ENCODE measurements around the gene CD33.

The CD33 gene

GRCh38 chr19:51186323-51186722, 38.6 kb upstream of the CD33 start:
- no peaks in the 10 kb centered on the region; the same call in 1 of the 2 replicates for H3K9me3 ChIP-seq (ENCODE audit: insufficient read depth, low read length)
- H3K4me1 ChIP-seq (ENCODE audit: insufficient read depth, insufficient read length) = peaks cover 5% of the 10 kb centered on the region
- H3K4me3 ChIP-seq (ENCODE audit: insufficient read length, low read depth) = no peak overlapping the region
- TF ChIP-seq YY1 (IDR thresholded peaks at IDR 0.05; ENCODE audit: insufficient read depth, insufficient read length) = no peak
- H3K36me3 ChIP-seq (ENCODE audit: insufficient read depth, insufficient read length, low read length) = no peaks in the 10 kb centered on the region
- peaks cover 21% of the 10 kb centered on the region for H3K27me3 ChIP-seq (ENCODE audit: insufficient read depth, insufficient read length)
- DNase-seq (ENCODE audit: low read depth, low spot score) = no peak
- no peak overlapping the region for H3K9ac ChIP-seq (ENCODE audit: insufficient read length, low read depth)

GRCh38 chr19:51187395-51188226, 37.3 kb upstream of the CD33 start:
- no peak overlapping the region for H3K4me3 ChIP-seq (ENCODE audit: insufficient read length, low read depth)
- no peaks in the 10 kb centered on the region for H3K9me3 ChIP-seq (ENCODE audit: insufficient read depth, low read length)
- no peak for DNase-seq (ENCODE audit: low read depth, low spot score)
- H3K4me1 ChIP-seq (ENCODE audit: insufficient read depth, insufficient read length) = no peaks in the 10 kb centered on the region
- H3K27me3 ChIP-seq (ENCODE audit: insufficient read depth, insufficient read length) = peaks cover 16% of the 10 kb centered on the region
- TF ChIP-seq SUZ12 (IDR thresholded peaks at IDR 0.05; ENCODE audit: extremely low read depth, insufficient read depth, insufficient read length) = no peak
- TF ChIP-seq ZNF274 (IDR thresholded peaks at IDR 0.05; ENCODE audit: low read depth, low read length) = no peak
- TF ChIP-seq YY1 (IDR thresholded peaks at IDR 0.05; ENCODE audit: insufficient read depth, insufficient read length) = no peak
- no peaks in the 10 kb centered on the region for H3K36me3 ChIP-seq (ENCODE audit: insufficient read depth, insufficient read length, low read length)
- no peak overlapping the region for H3K9ac ChIP-seq (ENCODE audit: insufficient read length, low read depth)

- no peak for DNase-seq (ENCODE audit: low read depth, low spot score)
- Histone ChIP-seq H3K4me3 (ENCODE audit: insufficient read length, low read depth) (no peak overlapping the region), H3K4me1 (ENCODE audit: insufficient read depth, insufficient read length) (no peaks in the 10 kb centered on the region), H3K9me3 (ENCODE audit: insufficient read depth, low read length) (no peaks in the 10 kb centered on the region), H3K27me3 (ENCODE audit: insufficient read depth, insufficient read length) (peaks cover 15% of the 10 kb centered on the region), H3K9ac (ENCODE audit: insufficient read length, low read depth) (no peak overlapping the region), H3K36me3 (ENCODE audit: insufficient read depth, insufficient read length, low read length) (no peaks in the 10 kb centered on the region)
- TF ChIP-seq SUZ12 (IDR thresholded peaks at IDR 0.05; ENCODE audit: extremely low read depth, insufficient read depth, insufficient read length) (no peak), ZNF274 (IDR thresholded peaks at IDR 0.05; ENCODE audit: low read depth, low read length) (no peak), YY1 (IDR thresholded peaks at IDR 0.05; ENCODE audit: insufficient read depth, insufficient read length) (no peak)
These were observed 36.7 kb upstream of the CD33 start for GRCh38 chr19:51188227-51188559.

GRCh38 chr19:51192689-51193088, 32.2 kb upstream of the CD33 start:
- Histone ChIP-seq H3K4me3 (ENCODE audit: insufficient read length, low read depth) (no peak overlapping the region), H3K9ac (ENCODE audit: insufficient read length, low read depth) (no peak overlapping the region), H3K9me3 (ENCODE audit: insufficient read depth, low read length) (0 out of 2 replicates have a peak, but pooled peaks cover 3% of the 10 kb centered on the region), H3K4me1 (ENCODE audit: insufficient read depth, insufficient read length) (no peaks in the 10 kb centered on the region), H3K36me3 (ENCODE audit: insufficient read depth, insufficient read length, low read length) (no peaks in the 10 kb centered on the region), H3K27me3 (ENCODE audit: insufficient read depth, insufficient read length) (no peaks in the 10 kb centered on the region)
- no peak for DNase-seq (ENCODE audit: low read depth, low spot score)
- no peak for TF ChIP-seq ZNF274 (IDR thresholded peaks at IDR 0.05; ENCODE audit: low read depth, low read length)
- TF ChIP-seq YY1 (IDR thresholded peaks at IDR 0.05; ENCODE audit: insufficient read depth, insufficient read length) = no peak
- no peak for TF ChIP-seq SUZ12 (IDR thresholded peaks at IDR 0.05; ENCODE audit: extremely low read depth, insufficient read depth, insufficient read length)

- H3K27me3 ChIP-seq (ENCODE audit: insufficient read depth, insufficient read length) = no peaks in the 10 kb centered on the region
- DNase-seq (ENCODE audit: low read depth, low spot score) = no peak
- TF ChIP-seq ZNF274 (IDR thresholded peaks at IDR 0.05; ENCODE audit: low read depth, low read length) (no peak), SUZ12 (IDR thresholded peaks at IDR 0.05; ENCODE audit: extremely low read depth, insufficient read depth, insufficient read length) (no peak), YY1 (IDR thresholded peaks at IDR 0.05; ENCODE audit: insufficient read depth, insufficient read length) (no peak)
- H3K4me1 ChIP-seq (ENCODE audit: insufficient read depth, insufficient read length) = no peaks in the 10 kb centered on the region
- no peak overlapping the region for H3K4me3 ChIP-seq (ENCODE audit: insufficient read length, low read depth)
- 0 out of 2 replicates have a peak, but pooled peaks cover 3% of the 10 kb centered on the region for H3K9me3 ChIP-seq (ENCODE audit: insufficient read depth, low read length)
- H3K9ac ChIP-seq (ENCODE audit: insufficient read length, low read depth) = no peak overlapping the region
- H3K36me3 ChIP-seq (ENCODE audit: insufficient read depth, insufficient read length, low read length) = no peaks in the 10 kb centered on the region
These were observed 30.2 kb upstream of the CD33 start for GRCh38 chr19:51194527-51195315.

GRCh38 chr19:51195316-51195586, 29.6 kb upstream of the CD33 start:
- no peak overlapping the region for H3K9ac ChIP-seq (ENCODE audit: insufficient read length, low read depth)
- no peaks in the 10 kb centered on the region for H3K4me1 ChIP-seq (ENCODE audit: insufficient read depth, insufficient read length)
- H3K36me3 ChIP-seq (ENCODE audit: insufficient read depth, insufficient read length, low read length) = no peaks in the 10 kb centered on the region
- no peaks in the 10 kb centered on the region for H3K27me3 ChIP-seq (ENCODE audit: insufficient read depth, insufficient read length)
- H3K4me3 ChIP-seq (ENCODE audit: insufficient read length, low read depth) = no peak overlapping the region
- H3K9me3 ChIP-seq (ENCODE audit: insufficient read depth, low read length) = 0 out of 2 replicates have a peak, but pooled peaks cover 3% of the 10 kb centered on the region
- DNase-seq (ENCODE audit: low read depth, low spot score) = no peak
- TF ChIP-seq ZNF274 (IDR thresholded peaks at IDR 0.05; ENCODE audit: low read depth, low read length) (no peak), YY1 (IDR thresholded peaks at IDR 0.05; ENCODE audit: insufficient read depth, insufficient read length) (no peak)

GRCh38 chr19:51195616-51196015, 29.3 kb upstream of the CD33 start:
- H3K9ac ChIP-seq (ENCODE audit: insufficient read length, low read depth) = no peak overlapping the region
- DNase-seq (ENCODE audit: low read depth, low spot score) = no peak
- H3K4me1 ChIP-seq (ENCODE audit: insufficient read depth, insufficient read length) = no peaks in the 10 kb centered on the region
- no peaks in the 10 kb centered on the region for H3K27me3 ChIP-seq (ENCODE audit: insufficient read depth, insufficient read length)
- no peak overlapping the region for H3K4me3 ChIP-seq (ENCODE audit: insufficient read length, low read depth)
- H3K36me3 ChIP-seq (ENCODE audit: insufficient read depth, insufficient read length, low read length) = no peaks in the 10 kb centered on the region
- TF ChIP-seq SUZ12 (IDR thresholded peaks at IDR 0.05; ENCODE audit: extremely low read depth, insufficient read depth, insufficient read length) (no peak), YY1 (IDR thresholded peaks at IDR 0.05; ENCODE audit: insufficient read depth, insufficient read length) (no peak), ZNF274 (IDR thresholded peaks at IDR 0.05; ENCODE audit: low read depth, low read length) (no peak)
- 0 out of 2 replicates have a peak, but pooled peaks cover 3% of the 10 kb centered on the region for H3K9me3 ChIP-seq (ENCODE audit: insufficient read depth, low read length)

Data from NT2/D1 (cell line).